ENCODE data around the gene DLGAP1. TPM values are rescaled to one million over a fixed set of nuclear protein-coding genes. Genes with fewer than 3 reads are reported as not detected.

Gene DLGAP1
- polyA plus RNA-seq, 1 donor from 2014 or later = 4.5 TPM

DNA sequence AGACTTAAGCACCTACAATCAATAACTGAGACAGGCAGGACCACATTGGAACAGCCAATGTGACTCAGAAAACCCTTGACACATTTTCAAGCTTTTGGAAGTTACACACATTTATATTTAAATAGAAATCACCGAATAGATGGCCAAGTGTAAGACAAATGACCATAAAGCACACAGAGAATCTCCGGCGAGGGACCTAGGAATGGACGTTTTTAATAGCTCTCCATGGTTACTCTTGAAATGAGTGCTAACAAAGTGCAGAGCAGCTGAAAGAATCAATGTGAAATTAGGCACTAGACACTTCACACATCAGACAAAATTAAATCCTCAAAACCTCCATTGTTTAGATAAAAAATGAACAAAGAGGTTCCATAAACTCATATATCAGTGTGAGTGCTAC is 376.9 kb downstream of the DLGAP1 start:
- Histone ChIP-seq H4K20me1 (ENCODE audit: insufficient read depth) (no peaks in the 10 kb centered on the region), H3K27me3 (ENCODE audit: insufficient read depth, low read depth, low read length) (no peaks in the 10 kb centered on the region), H3K36me3 (ENCODE audit: insufficient read depth, low read length) (no peaks in the 10 kb centered on the region), H3K27ac (ENCODE audit: low read length) (no peak overlapping the region), H3K4me3 (ENCODE audit: low read length) (no peak overlapping the region), H3F3A (ENCODE audit: insufficient read depth, low read length, poor library complexity, severe bottlenecking) (no peaks in the 10 kb centered on the region), H3K4me2 (ENCODE audit: low read length) (no peak overlapping the region), H3K79me2 (replicated peaks; ENCODE audit: insufficient read depth, low read length) (no peaks in the 10 kb centered on the region), H3K9me2 (ENCODE audit: insufficient read depth, low read length) (no peaks in the 10 kb centered on the region), H3K9ac (ENCODE audit: low read length) (no peak overlapping the region), H3K9me3 (ENCODE audit: low read length) (no peaks in the 10 kb centered on the region), H2AFZ (ENCODE audit: low read depth, low read length) (no peak overlapping the region)
- TF ChIP-seq EP300 (conservative IDR thresholded peaks at IDR 0.05; ENCODE audit: poor library complexity, severe bottlenecking) = no peak
- no peak for TF ChIP-seq SMC3 (conservative IDR thresholded peaks at IDR 0.05; ENCODE audit: poor library complexity)
- no peak for TF ChIP-seq EZH2 (IDR thresholded peaks at IDR 0.05; ENCODE audit: borderline replicate concordance, insufficient read depth, low read length, poor library complexity, severe bottlenecking)
- no peak for TF ChIP-seq RAD21 (conservative IDR thresholded peaks at IDR 0.05)
- no peak for TF ChIP-seq POLR2AphosphoS5 (IDR thresholded peaks at IDR 0.05)
- TF ChIP-seq, protein P1, sequence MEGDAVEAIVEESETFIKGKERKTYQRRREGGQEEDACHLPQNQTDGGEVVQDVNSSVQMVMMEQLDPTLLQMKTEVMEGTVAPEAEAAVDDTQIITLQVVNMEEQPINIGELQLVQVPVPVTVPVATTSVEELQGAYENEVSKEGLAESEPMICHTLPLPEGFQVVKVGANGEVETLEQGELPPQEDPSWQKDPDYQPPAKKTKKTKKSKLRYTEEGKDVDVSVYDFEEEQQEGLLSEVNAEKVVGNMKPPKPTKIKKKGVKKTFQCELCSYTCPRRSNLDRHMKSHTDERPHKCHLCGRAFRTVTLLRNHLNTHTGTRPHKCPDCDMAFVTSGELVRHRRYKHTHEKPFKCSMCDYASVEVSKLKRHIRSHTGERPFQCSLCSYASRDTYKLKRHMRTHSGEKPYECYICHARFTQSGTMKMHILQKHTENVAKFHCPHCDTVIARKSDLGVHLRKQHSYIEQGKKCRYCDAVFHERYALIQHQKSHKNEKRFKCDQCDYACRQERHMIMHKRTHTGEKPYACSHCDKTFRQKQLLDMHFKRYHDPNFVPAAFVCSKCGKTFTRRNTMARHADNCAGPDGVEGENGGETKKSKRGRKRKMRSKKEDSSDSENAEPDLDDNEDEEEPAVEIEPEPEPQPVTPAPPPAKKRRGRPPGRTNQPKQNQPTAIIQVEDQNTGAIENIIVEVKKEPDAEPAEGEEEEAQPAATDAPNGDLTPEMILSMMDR (IDR thresholded peaks at IDR 0.05; ENCODE audit: poor library complexity, severe bottlenecking) = no peak
- TF ChIP-seq TAF1 (IDR thresholded peaks at IDR 0.05; ENCODE audit: low read depth) = no peak
- TF ChIP-seq, protein P2, sequence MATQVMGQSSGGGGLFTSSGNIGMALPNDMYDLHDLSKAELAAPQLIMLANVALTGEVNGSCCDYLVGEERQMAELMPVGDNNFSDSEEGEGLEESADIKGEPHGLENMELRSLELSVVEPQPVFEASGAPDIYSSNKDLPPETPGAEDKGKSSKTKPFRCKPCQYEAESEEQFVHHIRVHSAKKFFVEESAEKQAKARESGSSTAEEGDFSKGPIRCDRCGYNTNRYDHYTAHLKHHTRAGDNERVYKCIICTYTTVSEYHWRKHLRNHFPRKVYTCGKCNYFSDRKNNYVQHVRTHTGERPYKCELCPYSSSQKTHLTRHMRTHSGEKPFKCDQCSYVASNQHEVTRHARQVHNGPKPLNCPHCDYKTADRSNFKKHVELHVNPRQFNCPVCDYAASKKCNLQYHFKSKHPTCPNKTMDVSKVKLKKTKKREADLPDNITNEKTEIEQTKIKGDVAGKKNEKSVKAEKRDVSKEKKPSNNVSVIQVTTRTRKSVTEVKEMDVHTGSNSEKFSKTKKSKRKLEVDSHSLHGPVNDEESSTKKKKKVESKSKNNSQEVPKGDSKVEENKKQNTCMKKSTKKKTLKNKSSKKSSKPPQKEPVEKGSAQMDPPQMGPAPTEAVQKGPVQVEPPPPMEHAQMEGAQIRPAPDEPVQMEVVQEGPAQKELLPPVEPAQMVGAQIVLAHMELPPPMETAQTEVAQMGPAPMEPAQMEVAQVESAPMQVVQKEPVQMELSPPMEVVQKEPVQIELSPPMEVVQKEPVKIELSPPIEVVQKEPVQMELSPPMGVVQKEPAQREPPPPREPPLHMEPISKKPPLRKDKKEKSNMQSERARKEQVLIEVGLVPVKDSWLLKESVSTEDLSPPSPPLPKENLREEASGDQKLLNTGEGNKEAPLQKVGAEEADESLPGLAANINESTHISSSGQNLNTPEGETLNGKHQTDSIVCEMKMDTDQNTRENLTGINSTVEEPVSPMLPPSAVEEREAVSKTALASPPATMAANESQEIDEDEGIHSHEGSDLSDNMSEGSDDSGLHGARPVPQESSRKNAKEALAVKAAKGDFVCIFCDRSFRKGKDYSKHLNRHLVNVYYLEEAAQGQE (IDR thresholded peaks at IDR 0.05; ENCODE audit: borderline replicate concordance) = no peak
- no peak for TF ChIP-seq MXI1 (conservative IDR thresholded peaks at IDR 0.05; ENCODE audit: poor library complexity, severe bottlenecking)

DNA sequence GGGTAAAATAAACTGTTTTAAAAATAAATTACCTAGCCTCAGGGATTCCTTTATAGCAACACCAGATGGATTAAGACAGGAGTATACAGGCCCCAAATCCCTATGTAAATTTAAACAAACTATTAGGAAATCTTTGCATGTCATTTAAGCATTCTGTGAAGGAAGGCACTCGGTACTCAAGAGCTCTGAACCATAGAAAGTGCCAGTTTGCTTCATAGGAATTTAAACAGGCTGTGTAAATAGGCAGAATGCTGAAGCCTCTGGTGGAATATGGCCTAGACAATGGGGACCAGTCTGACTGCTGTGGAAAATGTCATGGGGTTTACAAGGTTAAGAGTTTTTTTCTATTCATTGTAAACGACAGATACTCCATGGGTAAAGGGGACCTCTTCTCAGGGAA is 377.4 kb downstream of the DLGAP1 start:
- Histone ChIP-seq H3K27me3 (ENCODE audit: insufficient read depth, low read depth, low read length) (no peaks in the 10 kb centered on the region), H3K27ac (ENCODE audit: low read length) (no peak overlapping the region), H3K9me3 (ENCODE audit: low read length) (no peaks in the 10 kb centered on the region), H3K4me3 (ENCODE audit: low read length) (no peak overlapping the region), H2AFZ (ENCODE audit: low read depth, low read length) (no peak overlapping the region), H3K9me2 (ENCODE audit: insufficient read depth, low read length) (no peaks in the 10 kb centered on the region), H3F3A (ENCODE audit: insufficient read depth, low read length, poor library complexity, severe bottlenecking) (no peaks in the 10 kb centered on the region), H3K36me3 (ENCODE audit: insufficient read depth, low read length) (no peaks in the 10 kb centered on the region), H4K20me1 (ENCODE audit: insufficient read depth) (no peaks in the 10 kb centered on the region), H3K79me2 (replicated peaks; ENCODE audit: insufficient read depth, low read length) (no peaks in the 10 kb centered on the region), H3K9ac (ENCODE audit: low read length) (no peak overlapping the region), H3K4me2 (ENCODE audit: low read length) (no peak overlapping the region)
- TF ChIP-seq MXI1 (conservative IDR thresholded peaks at IDR 0.05; ENCODE audit: poor library complexity, severe bottlenecking) = no peak
- no peak for TF ChIP-seq TAF1 (IDR thresholded peaks at IDR 0.05; ENCODE audit: low read depth)
- TF ChIP-seq, protein P2 (IDR thresholded peaks at IDR 0.05; ENCODE audit: borderline replicate concordance) = no peak
- TF ChIP-seq, protein P1 (IDR thresholded peaks at IDR 0.05; ENCODE audit: poor library complexity, severe bottlenecking) = no peak

Data from neural cell (in vitro differentiated cells).